AG04449 (cell line): ENCODE measurements around the gene LTA.

ENCODE experiments used
- CTCF ChIA-PET: fragments of 350-600 bp; formaldehyde crosslinking; extraction: SDS; loops from one replicate; lab custom pipeline; 2021; ENCODE audit warnings: antibody characterized with exemption; lab: Yijun Ruan, JAX
- POLR2A ChIA-PET: fragments of 400-600, 350-600 bp; formaldehyde crosslinking; extraction: SDS; loops from one replicate; lab custom pipeline; 2020; ENCODE audit warnings: antibody characterized with exemption, inconsistent platforms; lab: Yijun Ruan, JAX
- DNase-seq: peaks from one replicate; pipeline ENCODE4 v3.0.0-alpha.2; 2010; ENCODE audit warnings: low read depth, low spot score
- H3K4me3 ChIP-seq: 2 replicates; pipeline ENCODE4 v1.5.1; 2011; ENCODE audit warnings: low read depth, mild to moderate bottlenecking, control low read depth, low read length
- CTCF ChIP-seq: IDR thresholded peaks from one replicate; pipeline ENCODE4 v1.5.1; 2011; ENCODE audit warnings: mild to moderate bottlenecking, moderate library complexity, low read length, control low read depth, inconsistent platforms; ENCODE audit not compliant: insufficient read depth; ENCODE audit errors: missing control alignments

Gene LTA

GRCh38 chr6:31576897-31577578, 4.9 kb downstream of the LTA start:
- no peak for TF ChIP-seq CTCF
- no peak for DNase-seq
- H3K4me3 ChIP-seq, result no peak overlapping the region
- CTCF ChIA-PET, result interaction anchor here (2.4 to 31.3 kb wide), 4 partner anchors 9 to 24 kb away, joined by 10 to 1569 read pairs (median 250); partner anchors contain the start of genes ATP6V1G2, DDX39B, LST1 and LTA
- POLR2A ChIA-PET, result interaction anchor here (1.8 kb wide), 1 partner anchor 36 kb away, joined by 5 read pairs; the partner anchor contains the start of gene DDX39B

GRCh38 chr6:31577579-31577966, 5.5 kb downstream of the LTA start:
- DNase-seq, result no peak
- TF ChIP-seq CTCF, result no peak
- ChIA-PET POLR2A (interaction anchor here (1.8 kb wide), 1 partner anchor 36 kb away, joined by 5 read pairs; the partner anchor contains the start of gene DDX39B), CTCF (interaction anchor here (2.4 to 31.3 kb wide), 4 partner anchors 9 to 25 kb away, joined by 10 to 1569 read pairs (median 250); partner anchors contain the start of genes ATP6V1G2, DDX39B, LST1 and LTA)
- H3K4me3 ChIP-seq, result no peak overlapping the region

GRCh38 chr6:31578184-31579118, 6.4 kb downstream of the LTA start:
- ChIA-PET CTCF (interaction anchor here (0.8 to 31.3 kb wide), 5 partner anchors 8 to 48 kb away, joined by 3 to 1569 read pairs (median 40); partner anchors contain the start of genes ATP6V1G2, DDX39B, LST1 and LTA), POLR2A (interaction anchor here (1.8 kb wide), 1 partner anchor 37 kb away, joined by 5 read pairs; the partner anchor contains the start of gene DDX39B)
- no peak for DNase-seq
- TF ChIP-seq CTCF, result no peak
- H3K4me3 ChIP-seq, result no peak overlapping the region

DNA sequence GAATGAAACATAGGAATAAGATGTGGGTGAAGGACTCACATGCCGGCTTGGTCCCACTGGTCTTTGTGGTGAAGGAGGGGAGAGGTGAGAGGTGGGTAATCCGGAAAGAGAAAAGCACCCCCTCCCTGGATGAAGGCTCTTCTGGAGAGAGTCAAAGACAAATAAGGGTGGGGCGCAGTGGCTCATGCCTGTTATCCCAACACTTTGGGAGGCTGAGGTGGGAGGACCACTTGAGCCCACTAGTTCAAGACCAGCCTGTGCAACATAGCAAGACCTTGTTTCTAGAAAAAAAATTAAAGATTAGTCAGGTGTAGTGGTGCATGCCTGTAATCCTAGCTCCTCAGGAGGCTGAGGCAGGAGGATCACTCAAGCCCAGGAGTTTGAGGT, 7.0 kb downstream of the LTA start:
- CTCF ChIA-PET, result interaction anchor here (5.8 to 31.3 kb wide), 3 partner anchors 10 to 26 kb away, joined by 40 to 1569 read pairs (median 459); partner anchors contain the start of genes ATP6V1G2, DDX39B, LTA and NCR3
- TF ChIP-seq CTCF, result no peak
- DNase-seq, result no peak

GRCh38 chr6:31579546-31580437, 7.7 kb downstream of the LTA start:
- no peak for DNase-seq
- H3K4me3 ChIP-seq, result no peak overlapping the region
- ChIA-PET POLR2A (interaction anchor here (1.0 kb wide), 1 partner anchor 11 kb away, joined by 4 read pairs; no protein-coding TSS in a partner anchor), CTCF (interaction anchor here (1.1 to 31.3 kb wide), 11 partner anchors 9 to 151 kb away, joined by 3 to 1569 read pairs (median 4); partner anchors contain the start of genes ATP6V1G2, DDX39B, LTA and LY6G5C)
- TF ChIP-seq CTCF, result no peak

More for the DNA sequence above, 7.0 kb downstream of the LTA start:
- POLR2A ChIA-PET, result no interaction called here
- H3K4me3 ChIP-seq, result no peak overlapping the region
